IPS-20b (cell line): Measurements from ENCODE around the gene ENDOV.

ENCODE experiments used
- H3K27ac ChIP-seq: one replicate; pipeline ENCODE4 v1.5.1; 2013; ENCODE audit warnings: low read length
- H3K27me3 ChIP-seq: 2 replicates; pipeline ENCODE4 v1.6.1; 2013; ENCODE audit warnings: mild to moderate bottlenecking, low read length, inconsistent platforms; ENCODE audit not compliant: insufficient read depth
- H3K36me3 ChIP-seq: 2 replicates; pipeline ENCODE4 v1.6.1; 2013; ENCODE audit warnings: low read depth, mild to moderate bottlenecking, inconsistent platforms, low read length, moderate library complexity; ENCODE audit not compliant: insufficient read depth
- H3K4me1 ChIP-seq: 2 replicates; pipeline ENCODE4 v1.6.1; 2013; ENCODE audit warnings: mild to moderate bottlenecking, control low read depth, inconsistent platforms, low read length, moderate library complexity; ENCODE audit not compliant: insufficient read depth
- H3K4me3 ChIP-seq: 2 replicates; pipeline ENCODE4 v1.5.1; 2013; ENCODE audit warnings: mild to moderate bottlenecking, low read length, inconsistent platforms
- H3K9ac ChIP-seq: 2 replicates; pipeline ENCODE4 v1.6.1; 2013; ENCODE audit warnings: low read depth, mild to moderate bottlenecking, inconsistent platforms, low read length, moderate library complexity
- H3K9me3 ChIP-seq: 2 replicates; pipeline ENCODE4 v1.6.1; 2013; ENCODE audit warnings: mild to moderate bottlenecking, low read depth, low read length, inconsistent platforms; ENCODE audit not compliant: insufficient read depth

The ENDOV gene

DNA sequence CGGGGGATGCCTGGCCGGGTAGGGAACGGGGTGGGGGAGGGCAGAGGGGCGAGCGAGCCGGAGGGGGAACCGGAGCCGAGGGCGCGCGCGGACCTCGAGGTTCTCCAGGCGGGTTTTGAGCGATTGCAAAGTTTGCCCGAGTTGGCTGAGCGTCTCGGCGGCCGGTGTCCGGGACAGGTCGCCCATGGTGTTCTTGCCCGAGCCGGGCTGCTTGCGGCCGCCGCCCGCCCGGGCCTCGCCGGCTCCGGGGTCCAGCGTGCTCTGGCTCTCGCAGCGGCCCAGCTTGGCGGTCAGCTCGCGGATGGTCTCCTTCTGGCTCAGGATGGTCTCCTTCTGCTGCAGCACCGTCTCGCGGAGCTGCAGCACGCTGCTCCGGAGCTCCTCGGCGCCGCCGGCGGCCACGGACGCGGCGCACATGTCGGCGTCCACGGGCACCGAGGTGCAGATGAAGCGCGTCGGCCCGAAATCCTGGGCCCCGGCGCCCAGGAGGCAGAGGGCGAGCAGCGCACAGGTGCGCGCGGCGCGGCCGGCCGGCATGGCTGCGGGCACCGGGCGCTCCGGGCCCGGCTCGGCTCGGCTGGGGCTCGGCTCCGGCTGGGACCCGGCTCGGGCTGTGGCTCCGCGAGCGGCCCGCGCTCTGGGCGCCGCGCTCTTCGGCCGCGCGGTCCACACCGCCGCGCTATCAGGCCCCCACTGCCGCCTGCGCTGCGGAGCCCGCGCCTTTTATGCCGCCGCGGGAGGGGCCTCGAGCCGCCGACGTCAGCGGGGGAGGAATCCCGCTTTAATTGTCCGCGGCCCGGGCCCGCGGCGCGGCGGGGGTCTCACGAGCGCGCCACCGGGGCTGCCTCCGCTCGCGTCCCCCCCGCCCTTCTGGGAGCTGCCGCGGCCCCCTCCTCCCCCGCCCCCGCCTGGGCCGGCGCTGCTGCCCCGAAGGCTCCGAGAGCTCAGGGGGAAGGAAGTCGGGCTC, 61.2 kb downstream of the ENDOV start, which contains the start of gene NPTX1:
TSS of gene NPTX1 (minus strand) at position 698 of the 967 bp plus-strand sequence. CDS start at position 537, 161 bp downstream.
- no peaks in the 10 kb centered on the region for H3K36me3 ChIP-seq
- H3K27ac ChIP-seq: no peak within 1 kb of the TSS
- H3K9me3 ChIP-seq: no peaks in the 10 kb centered on the region
- H3K4me3 ChIP-seq: peak within 1 kb of the TSS; percentile 49; the same call in 1 of the 2 replicates
- H3K9ac ChIP-seq: no peak within 1 kb of the TSS
- peaks cover 100% of the 10 kb centered on the region for H3K27me3 ChIP-seq
- no peaks in the 10 kb centered on the region for H3K4me1 ChIP-seq

DNA sequence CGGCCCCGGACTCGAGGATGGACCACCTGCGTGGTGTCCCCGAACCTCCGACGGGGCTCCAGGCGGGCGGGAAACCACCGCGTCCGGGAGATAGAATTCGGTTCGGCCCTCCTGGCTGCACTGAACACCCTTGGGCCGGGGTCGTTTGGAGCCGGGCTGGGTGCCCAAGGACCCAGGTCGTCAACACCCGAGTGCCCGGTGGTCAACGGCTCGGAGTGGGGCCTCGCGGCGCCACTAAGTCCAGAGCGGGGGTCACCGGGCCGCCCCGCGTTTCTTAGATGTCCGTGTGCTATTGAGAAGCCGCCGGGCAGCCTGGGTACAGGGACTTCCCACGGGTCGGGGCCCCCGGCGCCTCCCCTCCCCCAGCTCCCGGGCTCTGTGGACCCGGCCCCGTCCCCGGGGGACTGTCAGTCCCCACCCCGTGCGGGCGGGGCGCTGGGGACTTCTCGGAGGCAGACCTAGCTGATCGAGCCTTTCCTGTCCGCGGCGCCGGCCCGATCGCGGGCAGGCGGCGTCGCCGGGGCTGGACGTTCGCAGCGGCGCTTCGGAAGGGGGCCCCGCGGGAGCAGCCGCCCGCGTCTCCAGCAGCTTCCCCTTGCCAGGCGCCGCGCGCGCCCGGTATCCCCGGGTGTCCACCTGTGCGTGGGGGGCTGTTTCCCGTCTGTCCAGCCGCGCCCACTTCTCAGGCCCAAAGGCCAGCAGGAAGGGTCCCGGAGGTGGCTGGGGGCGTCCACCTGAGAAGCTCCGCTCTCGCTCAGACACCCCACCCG, 62.1 kb downstream of the ENDOV start:
- H3K4me3 ChIP-seq: no peak overlapping the region; the same call in 1 of the 2 replicates
- no peak overlapping the region for H3K9ac ChIP-seq
- H3K9me3 ChIP-seq: no peaks in the 10 kb centered on the region
- H3K27me3 ChIP-seq: peaks cover 100% of the 10 kb centered on the region
- H3K27ac ChIP-seq: no peak overlapping the region
- H3K36me3 ChIP-seq: no peaks in the 10 kb centered on the region
- H3K4me1 ChIP-seq: no peaks in the 10 kb centered on the region

DNA sequence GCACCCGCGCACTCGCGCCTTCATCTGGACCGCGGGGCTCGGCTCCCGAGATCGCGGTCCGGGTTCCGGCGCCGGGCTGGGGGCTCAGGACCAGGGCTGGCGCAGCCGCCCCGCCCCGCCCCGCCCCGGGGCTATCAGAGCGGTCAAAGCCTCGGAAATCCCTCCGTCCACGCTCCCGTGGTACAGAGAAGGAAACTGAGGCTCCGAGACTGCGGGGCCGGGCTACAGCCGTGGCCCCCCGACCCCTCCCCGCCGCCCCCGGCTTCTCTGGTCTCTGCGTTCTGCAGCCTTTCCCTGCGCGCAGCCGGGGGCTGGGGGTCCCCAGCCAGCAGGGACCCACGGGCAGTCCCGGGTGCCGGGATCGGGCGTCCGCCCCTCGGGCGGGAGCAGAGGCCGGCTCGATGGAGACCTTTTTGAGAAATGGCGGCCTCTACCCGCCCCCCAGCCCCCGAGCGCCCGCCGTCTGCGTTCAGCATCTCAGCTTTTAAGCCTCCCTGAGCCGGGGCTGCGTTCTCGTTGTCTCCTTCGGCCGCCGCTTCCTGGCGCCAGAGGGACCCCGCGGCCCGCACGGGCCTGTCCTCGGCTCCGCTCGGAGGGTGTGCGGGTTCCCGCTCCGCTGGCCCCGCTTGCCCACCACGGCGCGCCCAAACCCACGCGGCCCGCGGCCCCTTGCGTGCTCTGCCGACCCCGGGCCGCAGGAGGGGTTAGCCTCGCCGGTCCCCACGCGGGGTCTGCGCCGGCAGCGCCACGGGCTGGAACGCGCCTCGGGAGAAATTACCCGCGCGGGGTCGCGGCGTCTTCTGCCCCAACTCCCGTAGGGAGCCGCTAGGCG, 62.9 kb downstream of the ENDOV start:
- Histone ChIP-seq H3K4me1 (no peaks in the 10 kb centered on the region), H3K27me3 (peaks cover 100% of the 10 kb centered on the region), H3K4me3 (peak overlapping the region; percentile 49; the same call in 1 of the 2 replicates), H3K9me3 (no peaks in the 10 kb centered on the region), H3K9ac (no peak overlapping the region), H3K27ac (no peak overlapping the region), H3K36me3 (no peaks in the 10 kb centered on the region)

DNA sequence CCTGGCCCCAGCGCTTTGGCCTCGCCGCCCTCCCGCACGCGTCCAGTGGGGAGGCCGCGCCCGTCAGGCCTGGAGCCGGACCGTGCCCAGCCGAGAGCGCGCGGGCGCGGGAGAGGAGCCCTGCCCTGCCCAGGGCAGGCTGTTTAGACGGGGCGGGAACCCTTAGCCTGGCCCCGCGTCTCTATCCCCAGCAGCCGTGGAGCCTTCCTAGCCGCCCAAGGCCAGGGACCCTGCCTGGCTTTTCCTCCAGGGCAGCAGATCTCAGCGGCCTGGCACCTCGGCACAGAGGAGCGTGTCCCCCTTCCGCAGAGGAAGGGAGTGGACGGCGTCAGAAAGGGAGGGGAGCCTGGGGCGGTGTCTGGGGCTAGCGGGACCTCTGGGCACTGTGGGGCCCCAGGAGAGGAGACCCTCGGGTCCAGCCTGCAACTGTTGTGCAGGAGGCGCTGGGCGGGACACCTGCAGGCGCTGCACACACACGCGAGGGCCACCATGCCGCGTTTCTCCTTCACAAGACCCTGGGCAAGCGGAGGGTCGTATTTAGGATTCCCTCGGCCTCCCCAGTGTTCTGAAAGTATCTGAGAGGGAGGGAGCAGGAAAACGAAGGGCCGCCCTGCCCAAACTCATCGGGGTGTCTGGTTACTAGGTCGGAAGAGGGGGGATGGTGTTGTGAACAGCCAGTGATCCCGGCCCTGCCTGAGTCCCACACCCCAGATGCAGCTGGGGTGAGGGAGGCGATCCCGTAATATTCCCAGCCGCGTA, 63.7 kb downstream of the ENDOV start:
- H3K27ac ChIP-seq: no peak overlapping the region
- peak overlapping the region; percentile 49; the same call in 1 of the 2 replicates for H3K4me3 ChIP-seq
- H3K9ac ChIP-seq: no peak overlapping the region
- no peaks in the 10 kb centered on the region for H3K9me3 ChIP-seq
- no peaks in the 10 kb centered on the region for H3K36me3 ChIP-seq
- no peaks in the 10 kb centered on the region for H3K4me1 ChIP-seq
- H3K27me3 ChIP-seq: peaks cover 100% of the 10 kb centered on the region

DNA sequence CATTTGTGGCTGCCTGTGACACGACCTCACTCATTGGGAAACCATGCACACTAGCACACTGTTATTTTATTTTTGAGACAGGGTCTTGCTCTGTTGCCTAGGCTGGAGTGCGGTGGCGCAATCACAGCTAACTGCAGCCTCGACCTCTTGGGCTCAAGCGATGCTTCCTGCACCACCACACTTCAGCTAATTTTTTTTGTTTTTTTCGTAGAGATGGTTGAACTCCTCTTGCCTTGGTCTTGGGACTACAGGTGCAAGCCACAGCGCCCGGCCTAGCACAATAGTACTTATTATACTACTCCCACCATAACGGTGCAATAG, 64.2 kb downstream of the ENDOV start:
- H3K27me3 ChIP-seq: peaks cover 98% of the 10 kb centered on the region
- H3K36me3 ChIP-seq: no peaks in the 10 kb centered on the region
- peak overlapping the region; percentile 49; the same call in 1 of the 2 replicates for H3K4me3 ChIP-seq
- no peaks in the 10 kb centered on the region for H3K4me1 ChIP-seq
- H3K9me3 ChIP-seq: no peaks in the 10 kb centered on the region
- H3K9ac ChIP-seq: no peak overlapping the region
- H3K27ac ChIP-seq: no peak overlapping the region

DNA sequence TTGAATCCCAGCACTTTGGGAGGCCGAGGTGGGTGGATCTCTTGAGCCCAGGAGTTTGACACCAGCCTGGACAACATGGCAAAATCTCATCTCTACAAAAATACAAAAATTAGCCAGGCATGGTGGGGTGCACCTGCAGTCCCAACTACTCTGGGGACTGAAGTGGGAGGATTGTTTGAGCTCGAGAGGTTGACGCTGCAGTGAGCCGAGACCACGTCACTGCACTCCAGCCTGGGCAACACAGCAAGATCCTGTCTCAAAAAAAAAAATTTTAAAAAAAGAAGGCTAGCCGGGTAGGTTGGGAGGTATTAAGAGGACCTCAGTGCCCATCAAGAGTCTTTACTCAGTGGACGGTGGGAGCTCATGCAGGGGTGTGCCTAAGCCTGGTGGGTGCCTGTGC, 65.3 kb downstream of the ENDOV start:
- H3K9me3 ChIP-seq: no peaks in the 10 kb centered on the region
- H3K4me3 ChIP-seq: no peak overlapping the region
- H3K9ac ChIP-seq: no peak overlapping the region
- H3K4me1 ChIP-seq: no peaks in the 10 kb centered on the region
- no peak overlapping the region for H3K27ac ChIP-seq
- H3K27me3 ChIP-seq: peaks cover 87% of the 10 kb centered on the region
- no peaks in the 10 kb centered on the region for H3K36me3 ChIP-seq

DNA sequence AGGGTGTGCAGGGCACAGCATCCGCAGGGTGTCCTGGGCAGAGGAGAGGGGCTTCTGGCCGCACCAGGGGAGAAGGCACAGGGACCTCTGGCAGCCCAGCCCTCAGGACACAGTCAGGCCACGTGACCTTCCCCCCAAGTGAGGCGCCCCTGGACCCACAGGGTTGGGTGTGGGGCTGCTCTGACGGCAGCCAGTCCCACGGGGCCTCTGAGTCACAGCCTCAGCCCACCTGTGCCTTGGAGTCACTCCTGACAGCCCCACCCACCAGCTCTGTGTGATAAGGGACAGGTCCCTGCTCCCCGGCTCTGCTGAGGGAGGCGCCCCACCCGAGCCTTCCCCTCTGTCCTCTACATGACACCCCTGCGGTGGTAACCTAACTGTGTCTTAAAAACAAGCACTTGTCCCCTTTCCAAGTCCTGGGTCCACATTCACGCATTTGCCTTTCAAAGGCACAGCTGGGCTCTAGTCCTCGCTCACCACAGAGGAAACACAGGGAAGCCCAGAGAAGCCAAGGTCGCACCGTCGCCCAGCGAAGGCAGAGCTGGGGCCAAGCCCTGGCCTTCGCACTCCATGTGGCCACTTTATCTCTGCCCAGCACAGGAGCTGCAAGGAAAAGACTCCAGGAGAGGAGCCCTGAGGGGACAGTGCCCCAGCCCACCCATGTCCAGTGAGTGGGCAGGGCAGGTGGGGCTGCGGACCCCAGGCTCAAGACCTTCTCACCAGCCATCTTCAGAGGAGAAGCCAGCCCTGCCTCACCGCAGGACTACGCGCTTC, 66.5 kb downstream of the ENDOV start:
- Histone ChIP-seq H3K9ac (no peak overlapping the region), H3K36me3 (no peaks in the 10 kb centered on the region), H3K9me3 (no peaks in the 10 kb centered on the region), H3K27ac (no peak overlapping the region), H3K4me3 (no peak overlapping the region), H3K27me3 (peaks cover 83% of the 10 kb centered on the region), H3K4me1 (no peaks in the 10 kb centered on the region)

DNA sequence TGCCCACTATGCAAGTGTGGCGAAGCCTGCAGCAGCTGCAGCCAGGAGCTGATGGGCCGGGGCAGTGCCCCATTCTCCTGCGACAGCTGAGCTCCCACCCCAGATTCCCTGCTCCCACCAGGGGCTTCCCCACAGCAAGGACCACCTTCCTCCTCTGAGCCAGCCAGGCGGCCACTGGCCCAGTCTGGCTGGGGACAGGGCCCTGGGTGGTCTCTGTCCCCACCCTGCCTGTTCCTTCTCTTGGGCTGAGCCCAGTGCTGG, 67.0 kb downstream of the ENDOV start:
- H3K9ac ChIP-seq: no peak overlapping the region
- H3K4me1 ChIP-seq: no peaks in the 10 kb centered on the region
- no peaks in the 10 kb centered on the region for H3K9me3 ChIP-seq
- H3K27ac ChIP-seq: no peak overlapping the region
- peaks cover 83% of the 10 kb centered on the region for H3K27me3 ChIP-seq
- H3K36me3 ChIP-seq: no peaks in the 10 kb centered on the region
- H3K4me3 ChIP-seq: no peak overlapping the region

DNA sequence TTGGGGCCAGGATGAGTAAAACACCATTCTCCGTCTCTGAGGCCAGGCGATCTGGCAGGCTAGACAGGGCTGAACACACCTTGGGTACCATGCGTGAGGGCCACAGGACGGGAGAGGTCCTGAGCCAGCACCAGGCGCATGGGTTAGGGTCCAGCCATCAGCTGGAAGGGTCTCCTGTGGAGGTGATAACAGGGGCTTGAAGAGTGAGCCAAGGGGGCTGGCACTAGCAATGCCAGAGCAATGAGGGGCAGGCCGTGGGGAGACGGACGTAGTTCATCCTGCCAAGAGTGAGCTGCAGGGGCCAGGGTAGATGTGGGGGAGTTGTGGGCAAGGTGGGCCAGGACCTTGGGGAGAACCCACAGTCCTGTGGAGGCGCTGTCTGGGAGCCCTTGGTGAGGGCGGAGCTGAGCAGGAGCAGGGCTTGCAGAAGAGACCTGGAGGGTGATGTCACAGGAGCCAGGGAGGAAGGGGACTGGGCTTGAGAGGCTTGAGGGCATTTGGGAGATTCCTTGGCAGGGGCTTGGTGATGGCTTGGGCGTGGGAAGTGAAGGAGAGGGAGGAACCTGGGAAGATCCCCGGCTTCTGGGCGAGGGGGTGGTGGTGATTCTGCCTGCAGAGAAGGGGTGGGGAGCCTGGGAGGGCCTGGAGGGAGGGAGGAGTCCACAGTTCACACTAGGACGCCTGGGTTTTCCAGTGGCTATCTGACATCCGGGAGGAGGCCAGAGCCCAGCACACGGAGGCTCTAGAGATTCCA, 67.8 kb downstream of the ENDOV start:
- Histone ChIP-seq H3K27ac (no peak overlapping the region), H3K27me3 (peaks cover 83% of the 10 kb centered on the region), H3K36me3 (no peaks in the 10 kb centered on the region), H3K4me1 (no peaks in the 10 kb centered on the region), H3K4me3 (no peak overlapping the region), H3K9me3 (no peaks in the 10 kb centered on the region), H3K9ac (no peak overlapping the region)

DNA sequence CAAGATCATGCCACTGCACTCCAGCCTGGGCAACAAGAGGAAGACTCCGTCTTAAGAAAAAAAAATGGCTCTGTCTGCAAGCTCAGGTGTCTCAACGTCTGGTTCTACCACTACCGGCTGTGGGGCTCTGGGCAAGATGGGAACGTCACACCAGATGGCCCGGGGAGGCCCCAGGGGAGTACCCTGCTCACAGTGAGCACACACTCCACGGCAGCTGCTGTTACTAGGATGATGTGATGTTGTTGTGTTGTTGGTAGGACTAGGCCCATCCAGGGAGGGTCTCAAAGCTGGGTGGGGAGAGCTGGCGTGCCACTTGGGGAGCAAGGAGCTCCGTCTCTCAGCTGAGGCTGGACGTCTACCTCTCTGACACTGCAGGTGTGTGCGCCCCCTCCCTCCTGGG, 70.9 kb downstream of the ENDOV start:
- peaks cover 63% of the 10 kb centered on the region for H3K27me3 ChIP-seq
- no peak overlapping the region for H3K9ac ChIP-seq
- H3K4me1 ChIP-seq: no peaks in the 10 kb centered on the region
- H3K9me3 ChIP-seq: no peaks in the 10 kb centered on the region
- H3K27ac ChIP-seq: no peak overlapping the region
- no peak overlapping the region for H3K4me3 ChIP-seq
- H3K36me3 ChIP-seq: no peaks in the 10 kb centered on the region
